Raji (cell line): ENCODE data around the gene OSBPL8.

Experiments used
- POLR2A ChIP-seq: IDR thresholded peaks from 2 replicates; pipeline ENCODE4 v1.6.1; 2011; ENCODE audit warnings: low read depth, low read length, control low read depth; ENCODE audit not compliant: insufficient read depth

OSBPL8 gene

DNA sequence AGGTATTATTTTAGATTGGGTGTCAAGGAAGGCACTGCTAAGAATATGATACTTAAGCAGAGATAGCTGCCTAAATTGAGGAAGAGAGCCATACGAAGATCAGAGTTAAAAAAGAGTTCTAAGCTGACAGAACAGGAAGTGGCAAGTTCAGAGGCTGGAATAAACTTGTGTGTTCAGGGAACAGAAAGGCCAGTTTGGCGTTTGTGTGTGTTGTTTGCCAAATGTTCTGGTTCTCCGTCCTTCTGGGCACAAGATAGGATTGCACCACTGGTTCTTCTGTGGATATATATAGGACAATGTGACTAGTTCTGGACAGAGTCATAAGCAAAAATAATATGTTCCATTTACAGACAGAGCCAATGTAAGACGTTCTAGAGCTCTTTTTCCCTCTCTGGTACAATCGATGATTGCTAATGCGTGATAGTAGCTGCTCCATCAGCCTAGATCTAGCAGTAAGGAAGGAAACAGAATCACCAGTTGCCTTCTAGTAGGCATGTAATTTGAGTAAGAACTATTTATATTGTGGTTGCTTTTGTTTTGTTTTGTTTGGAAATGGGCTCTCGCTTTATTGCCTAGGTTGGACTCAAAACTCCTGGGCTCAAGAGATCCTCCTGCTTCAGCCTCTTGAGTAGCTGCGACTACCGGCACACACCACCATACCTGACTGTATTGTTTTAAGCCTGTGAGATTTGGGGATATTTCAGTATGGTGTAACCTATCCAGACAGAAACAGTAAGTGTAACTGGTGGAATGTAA, 218.7 kb downstream of the OSBPL8 start:
- no peak for TF ChIP-seq POLR2A

DNA sequence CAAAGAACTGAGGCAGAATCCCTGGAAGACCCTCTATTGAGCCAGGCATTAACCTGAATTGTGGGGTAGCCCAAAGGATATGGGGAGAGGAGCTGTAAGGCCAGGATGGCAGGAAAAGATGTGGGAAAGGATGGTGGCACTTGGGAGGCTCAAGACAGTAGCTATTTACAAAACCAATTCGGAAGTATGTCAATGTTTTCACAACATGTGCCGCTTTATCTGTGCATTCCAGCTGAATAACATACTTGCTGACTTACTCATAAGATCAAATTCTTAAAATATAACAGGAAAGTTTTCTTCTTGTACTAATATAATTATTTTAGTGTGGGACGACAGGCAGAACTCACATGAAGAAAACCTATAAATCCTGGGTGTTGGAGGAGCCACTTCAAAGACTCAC, 222.0 kb downstream of the OSBPL8 start:
- TF ChIP-seq POLR2A: no peak

DNA sequence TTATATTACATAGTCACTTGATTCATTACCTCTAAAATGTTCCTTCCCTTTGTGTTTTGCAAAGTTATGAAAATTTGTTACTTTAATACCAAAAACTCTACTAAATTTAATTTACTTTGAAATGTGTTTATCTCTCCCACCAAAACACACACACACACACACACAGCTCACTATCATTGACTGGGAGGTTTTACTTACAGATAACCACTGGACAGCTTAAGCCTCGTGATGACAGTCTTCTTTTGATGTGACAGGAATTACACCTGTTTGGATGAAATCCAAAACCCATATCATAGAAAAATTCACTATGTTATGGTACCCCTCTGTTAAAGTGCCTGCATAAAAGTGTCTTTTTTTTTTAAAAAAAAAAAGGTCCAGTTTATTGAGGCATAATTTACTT, 227.0 kb downstream of the OSBPL8 start:
- no peak for TF ChIP-seq POLR2A

DNA sequence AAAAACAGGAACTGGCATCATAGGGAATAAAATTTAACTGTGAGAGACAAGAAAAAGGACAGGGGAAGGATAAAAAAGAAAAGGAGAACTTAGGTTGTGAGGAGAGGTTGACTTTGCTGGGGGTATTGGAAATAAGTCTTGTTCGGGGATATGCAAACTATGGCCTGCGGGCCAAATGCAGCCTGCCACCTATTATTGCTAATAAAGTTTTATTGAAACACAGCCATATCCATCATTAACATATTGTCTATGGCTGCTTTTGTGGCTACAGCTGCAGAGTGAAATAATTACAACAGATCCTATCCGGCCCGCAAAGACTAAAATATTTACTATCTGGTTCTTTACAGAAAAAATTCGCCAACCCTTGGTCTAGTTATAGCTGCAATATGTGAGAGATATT, 230.0 kb downstream of the OSBPL8 start:
- TF ChIP-seq POLR2A: no peak

DNA sequence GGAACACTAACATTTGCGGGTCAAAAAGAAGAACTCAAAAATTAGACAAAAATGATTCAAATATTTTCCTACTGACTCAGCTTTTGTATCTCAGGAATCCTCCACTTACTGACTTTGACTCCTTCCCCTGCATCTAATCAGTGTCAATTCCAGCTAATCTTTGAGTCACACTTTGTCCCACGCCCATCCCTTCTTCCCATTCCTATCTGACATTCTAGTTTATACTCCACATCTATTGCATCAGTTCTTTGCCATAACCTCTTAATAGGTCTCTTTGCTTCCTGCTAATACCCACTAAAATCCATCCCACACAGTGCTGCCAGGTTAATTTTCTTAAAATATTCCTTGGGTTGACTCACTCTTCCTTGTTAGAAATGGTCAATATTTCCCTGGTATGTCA, 230.4 kb downstream of the OSBPL8 start:
- TF ChIP-seq POLR2A: no peak

DNA sequence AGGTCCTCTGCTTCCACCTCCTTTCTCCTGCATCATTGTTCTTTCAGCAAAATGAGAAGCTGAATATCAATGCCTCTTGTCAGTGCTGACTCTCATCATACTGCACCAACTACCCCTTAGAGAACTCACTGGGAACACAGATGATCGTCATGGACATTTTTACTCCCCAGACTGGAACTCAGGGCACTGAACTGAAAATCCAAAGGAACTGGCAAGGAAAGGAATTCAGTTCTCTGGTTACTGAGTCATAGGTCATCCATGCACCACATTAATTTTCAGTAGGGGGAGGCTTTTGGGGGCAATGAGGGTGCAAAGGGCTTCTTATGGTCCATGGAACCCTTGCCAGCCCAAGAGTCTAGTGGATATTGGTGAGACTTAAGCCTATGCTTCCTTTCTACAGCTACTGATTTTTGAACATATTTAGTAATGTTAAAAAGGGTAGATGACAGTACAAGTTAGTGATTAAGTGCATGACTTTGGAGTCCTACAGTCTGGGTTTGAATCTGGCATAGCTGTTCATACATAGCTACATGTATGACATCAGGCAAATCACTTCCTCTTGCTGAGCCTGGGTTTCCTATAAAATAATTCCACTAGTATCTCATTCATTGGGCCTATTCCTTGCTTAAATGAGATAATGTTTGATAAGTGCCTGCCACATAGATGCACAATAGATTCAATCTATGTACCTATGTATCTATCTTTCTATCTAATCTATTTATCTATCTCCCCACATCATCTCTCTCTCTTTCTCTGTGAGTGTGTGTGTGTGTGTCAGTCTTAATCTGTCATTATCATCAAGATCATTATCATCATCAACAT, 240.6 kb downstream of the OSBPL8 start:
- TF ChIP-seq POLR2A: no peak

DNA sequence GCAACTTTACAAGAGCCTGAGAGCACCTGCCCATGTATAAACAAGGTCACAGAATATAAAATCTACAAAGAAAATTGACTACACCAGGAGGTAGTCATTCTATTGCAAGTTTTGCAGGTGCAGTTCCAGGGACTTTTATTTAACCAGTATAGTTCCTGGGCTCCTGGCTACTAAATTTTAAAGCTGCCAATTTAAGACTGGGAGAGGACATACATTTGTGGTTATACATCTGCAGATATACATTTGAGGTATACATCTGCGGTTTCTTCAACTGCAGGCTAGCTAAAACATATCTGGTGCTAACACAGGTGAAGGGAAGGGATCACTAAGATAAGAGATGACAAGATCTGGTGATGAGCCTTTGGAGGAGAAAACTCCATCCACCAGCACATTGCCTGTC, 241.6 kb downstream of the OSBPL8 start:
- no peak for TF ChIP-seq POLR2A

DNA sequence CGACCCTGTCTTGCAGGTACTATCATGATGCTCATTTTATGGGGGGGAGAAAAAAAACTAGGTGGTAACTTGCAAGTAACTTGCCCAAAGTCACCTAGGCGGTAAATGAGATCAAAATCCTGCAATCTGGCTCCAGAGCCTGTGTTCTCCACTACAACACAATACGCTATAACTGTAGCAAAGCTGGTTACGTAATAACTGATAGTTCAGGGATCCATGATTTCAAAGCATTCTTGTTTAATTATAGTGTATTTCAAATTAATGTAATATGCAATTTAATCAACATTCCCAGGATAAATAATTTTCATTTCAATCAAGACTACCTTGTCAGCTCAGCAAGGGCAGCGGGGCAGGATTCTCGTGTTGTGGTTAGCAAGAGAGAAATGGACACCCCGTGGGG, 243.1 kb downstream of the OSBPL8 start:
- no peak for TF ChIP-seq POLR2A

DNA sequence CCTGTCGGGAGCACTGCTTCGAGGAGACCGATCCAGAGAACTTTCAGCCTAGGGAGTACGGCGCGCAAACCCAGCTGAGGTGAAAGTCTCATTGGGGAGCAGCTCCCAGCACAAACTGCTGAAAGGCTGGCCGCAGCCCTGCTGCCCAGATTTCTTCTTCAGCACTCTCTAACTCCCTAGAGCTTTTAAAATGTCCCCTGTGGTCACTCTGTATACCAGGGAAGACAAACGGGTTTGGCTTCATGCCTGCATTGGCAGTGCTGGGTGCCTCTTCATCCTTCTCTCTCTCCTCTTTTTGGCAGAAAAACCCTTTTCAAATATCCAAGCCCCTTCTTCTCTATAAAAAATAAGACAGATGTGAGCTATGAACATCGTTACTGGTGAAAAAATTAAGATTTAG, 246.3 kb downstream of the OSBPL8 start:
- TF ChIP-seq POLR2A: no peak

DNA sequence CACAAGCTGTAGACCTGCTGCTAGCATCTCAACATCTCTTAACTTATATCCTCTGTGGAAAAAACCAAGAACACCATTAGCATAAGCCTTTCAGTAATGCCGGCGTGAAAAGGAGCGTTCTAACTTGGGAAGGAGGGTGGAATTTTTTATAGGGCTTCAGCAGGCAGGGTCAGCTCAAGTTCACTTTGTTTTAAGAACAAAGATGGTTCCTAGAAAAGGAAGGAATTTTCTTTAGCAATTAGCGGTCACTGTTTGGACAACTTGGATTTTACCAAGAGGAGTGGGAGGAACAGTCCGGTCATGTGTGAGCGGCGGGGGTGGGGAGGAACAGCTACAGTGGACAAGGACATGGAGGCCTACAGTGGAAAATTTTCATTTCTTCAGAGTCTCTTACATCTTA, 247.3 kb downstream of the OSBPL8 start:
- TF ChIP-seq POLR2A: no peak

DNA sequence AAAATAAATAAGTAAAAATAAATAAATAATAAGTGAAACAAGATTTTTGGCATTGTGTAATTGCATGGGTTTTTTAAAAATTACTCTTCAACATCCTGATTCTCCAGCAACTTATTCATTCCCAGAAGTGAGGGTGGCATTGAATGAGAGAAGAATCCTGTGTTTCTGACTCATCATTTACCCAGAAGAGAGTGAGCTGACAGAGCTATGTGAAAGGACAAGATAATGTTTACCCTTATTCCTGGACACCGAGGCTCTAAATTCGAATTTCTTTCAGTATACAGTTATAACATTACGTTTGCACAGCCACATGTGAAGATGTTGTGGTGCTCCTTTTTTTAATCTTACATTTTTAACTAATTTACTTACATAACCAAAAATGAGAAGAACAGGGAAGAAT, 247.8 kb downstream of the OSBPL8 start:
- TF ChIP-seq POLR2A: no peak

DNA sequence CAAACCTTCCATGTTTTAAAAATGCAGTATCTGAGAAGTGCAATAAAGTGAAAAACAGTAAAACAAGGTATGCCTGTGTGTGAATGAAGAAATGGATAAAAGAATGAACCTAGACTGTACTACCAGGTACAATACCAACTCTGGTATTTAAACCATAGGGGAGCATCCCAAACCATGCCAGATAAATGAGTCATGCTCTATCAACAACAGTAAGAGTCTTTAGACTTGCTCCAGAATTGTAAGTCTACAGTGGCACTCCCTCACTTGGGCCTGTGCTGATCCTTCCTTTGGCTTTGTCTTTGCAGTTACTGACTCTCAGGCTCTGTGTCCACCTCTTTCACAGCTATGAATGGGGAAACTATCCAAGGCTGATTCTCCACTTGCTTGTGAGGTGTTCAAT, 249.5 kb downstream of the OSBPL8 start:
- TF ChIP-seq POLR2A: no peak

DNA sequence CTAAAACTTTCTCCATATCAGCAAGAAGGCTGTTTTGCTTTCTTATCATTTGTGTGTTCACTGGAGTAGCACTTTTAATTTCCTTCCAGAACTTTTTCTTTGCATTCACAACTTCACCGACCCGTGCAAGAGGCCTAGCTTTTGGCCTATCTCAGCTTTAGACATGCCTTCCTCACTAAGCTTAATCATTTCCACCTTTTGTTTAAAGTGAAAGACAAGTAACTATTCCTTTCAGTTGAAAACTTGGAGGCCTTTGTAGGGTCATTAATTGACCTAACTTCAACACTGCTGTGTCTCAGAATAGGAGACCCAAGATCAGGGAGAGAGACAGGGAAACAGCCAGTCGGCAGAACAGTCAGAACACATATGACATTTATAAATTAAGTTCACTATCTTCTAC, 250.7 kb downstream of the OSBPL8 start:
- TF ChIP-seq POLR2A: no peak

DNA sequence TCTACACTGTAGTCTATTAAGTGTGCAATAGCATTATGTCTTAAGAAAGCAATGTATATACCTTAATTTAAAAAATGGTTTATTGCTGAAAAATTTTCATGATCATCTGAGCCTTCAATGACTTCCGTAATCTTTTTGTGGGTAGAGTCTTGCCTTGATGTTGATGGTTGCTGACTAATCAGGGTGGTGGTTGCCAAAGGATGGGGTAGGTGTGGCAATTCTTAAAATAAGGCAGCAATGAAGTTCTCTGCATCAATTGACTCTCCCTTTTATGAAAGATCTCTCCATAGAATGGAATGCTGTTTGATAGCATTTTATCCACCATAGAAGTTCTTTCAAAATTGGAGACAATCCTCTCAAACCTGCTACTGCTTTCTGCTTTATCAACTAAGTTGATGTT, 252.5 kb downstream of the OSBPL8 start:
- TF ChIP-seq POLR2A: no peak

DNA sequence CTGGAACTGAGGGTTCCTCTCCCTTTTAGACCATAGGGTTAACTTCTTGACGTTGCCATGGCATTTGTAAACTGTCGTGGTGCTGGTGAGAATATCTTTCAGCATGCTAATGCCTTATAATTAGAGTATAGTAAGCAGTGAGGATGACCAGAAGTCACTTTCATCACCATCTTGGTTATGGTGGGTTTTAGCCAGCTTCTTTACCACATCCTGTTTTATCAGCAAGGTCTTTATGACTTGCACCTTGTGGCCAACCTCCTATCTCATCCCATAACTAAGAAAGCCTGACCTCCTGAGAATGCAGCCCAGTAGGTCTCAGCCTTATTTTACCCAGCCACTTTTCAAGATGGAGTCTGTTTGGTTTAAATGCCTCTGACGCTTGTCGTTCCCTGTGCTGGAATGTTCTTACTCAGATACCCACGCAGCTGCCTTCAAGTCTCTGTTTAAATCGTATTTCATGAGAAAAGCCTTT, 255.5 kb downstream of the OSBPL8 start:
- TF ChIP-seq POLR2A: no peak

DNA sequence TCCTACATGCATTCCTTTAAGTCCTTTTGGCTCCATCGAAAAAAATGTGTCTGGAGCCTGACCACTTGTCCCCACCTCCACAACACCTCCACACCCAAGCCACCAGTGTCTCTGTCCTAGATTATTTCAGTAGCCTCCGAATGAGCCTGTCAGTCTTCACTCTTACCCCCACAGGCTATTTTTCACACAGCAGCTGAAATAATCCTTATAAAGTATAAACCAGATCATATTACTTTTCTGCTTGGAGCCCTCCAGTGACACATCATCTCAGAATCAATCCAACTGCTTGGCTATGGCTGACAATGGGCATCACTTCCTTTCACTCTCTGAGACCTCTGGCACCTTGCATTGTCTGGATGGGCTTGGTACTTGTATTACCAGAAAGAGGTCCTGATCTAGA, 256.2 kb downstream of the OSBPL8 start:
- no peak for TF ChIP-seq POLR2A
